Glutamatergic neuron (in vitro differentiated cells): ENCODE measurements around the gene PAN3. TPM values are rescaled to one million over a fixed set of nuclear protein-coding genes. Genes with fewer than 3 reads are reported as not detected.
"Not testable (repeated sequence)": the region's sequence is repeated elsewhere in the genome, so short reads cannot be mapped to it uniquely, and the experiment has no call there.

Experiments used
- DNase-seq: peaks from one replicate; pipeline ENCODE4 v3.0.0; 2022
- H3K27ac Mint-ChIP-seq: one replicate; pipeline ENCODE4 v1.8.0; 2020; ENCODE audit warnings: mild to moderate bottlenecking, mixed read lengths, inconsistent platforms; ENCODE audit not compliant: unreplicated experiment
- H3K27me3 Mint-ChIP-seq: one replicate; pipeline ENCODE4 v1.8.0; 2020; ENCODE audit warnings: mild to moderate bottlenecking, moderate library complexity, mixed read lengths, inconsistent platforms; ENCODE audit not compliant: unreplicated experiment
- H3K36me3 Mint-ChIP-seq: one replicate; pipeline ENCODE4 v1.8.0; 2020; ENCODE audit warnings: mild to moderate bottlenecking, mixed read lengths, inconsistent platforms; ENCODE audit not compliant: unreplicated experiment
- H3K4me1 Mint-ChIP-seq: one replicate; pipeline ENCODE4 v1.8.0; 2020; ENCODE audit warnings: mild to moderate bottlenecking, low read depth, mixed read lengths, inconsistent platforms; ENCODE audit not compliant: unreplicated experiment
- H3K4me3 Mint-ChIP-seq: one replicate; pipeline ENCODE4 v1.8.0; 2020; ENCODE audit warnings: mild to moderate bottlenecking, mixed read lengths, inconsistent platforms; ENCODE audit not compliant: unreplicated experiment
- H3K9me3 Mint-ChIP-seq: one replicate; pipeline ENCODE4 v1.8.0; 2020; ENCODE audit warnings: mild to moderate bottlenecking, moderate library complexity, mixed read lengths, inconsistent platforms; ENCODE audit not compliant: unreplicated experiment
- CTCF ChIP-seq: fragments of 200-600 bp; sonication (generic); IDR thresholded peaks from one replicate; pipeline ENCODE4 v1.5.0; 2021; ENCODE audit not compliant: partially characterized antibody, unreplicated experiment
- total RNA-seq: library from RNA; stranded (reverse); fragmentation: NEBNext Ultra II Directional; extraction: Animal tissue kit (Norgen Biotek cat#: 25700); gene quantifications from one replicate; pipeline ENCODE4 v1.2.1, GENCODE V29; 2021; ENCODE audit not compliant: unreplicated experiment

Gene PAN3
- total RNA-seq, 1 donor from 2014 or later: 27.4 TPM

- TF ChIP-seq CTCF: no peak
- peaks cover 16% of the 10 kb centered on the region for H3K4me1 Mint-ChIP-seq
- peaks cover 6% of the 10 kb centered on the region for H3K9me3 Mint-ChIP-seq
- peak overlapping the region; percentile 86 for H3K27ac Mint-ChIP-seq
- peaks cover 6% of the 10 kb centered on the region for H3K27me3 Mint-ChIP-seq
- peak overlapping the region; percentile 100 for H3K4me3 Mint-ChIP-seq
- no peak for DNase-seq
- H3K36me3 Mint-ChIP-seq: no peaks in the 10 kb centered on the region
These were observed 749 bp upstream of the PAN3 start for GRCh38 chr13:28137596-28137995.

- Mint-ChIP-seq H3K4me1 (peaks cover 16% of the 10 kb centered on the region), H3K4me3 (peak overlapping the region; percentile 93), H3K9me3 (peaks cover 6% of the 10 kb centered on the region), H3K27ac (peak overlapping the region; percentile 70), H3K36me3 (no peaks in the 10 kb centered on the region), H3K27me3 (peaks cover 6% of the 10 kb centered on the region)
- peak; percentile 82 for DNase-seq
- no peak for TF ChIP-seq CTCF
These were observed 568 bp downstream of the PAN3 start for GRCh38 chr13:28138756-28139470.

- no peak for DNase-seq
- Mint-ChIP-seq H3K27ac (peak overlapping the region; percentile 28), H3K27me3 (peaks cover 6% of the 10 kb centered on the region), H3K9me3 (peaks cover 6% of the 10 kb centered on the region), H3K4me1 (peaks cover 16% of the 10 kb centered on the region), H3K4me3 (peak overlapping the region; percentile 93), H3K36me3 (no peaks in the 10 kb centered on the region)
- TF ChIP-seq CTCF: no peak
These were observed 2.2 kb downstream of the PAN3 start for GRCh38 chr13:28140433-28141125.

GRCh38 chr13:28141542-28141941, 3.2 kb downstream of the PAN3 start:
- H3K36me3 Mint-ChIP-seq, H3K9me3 Mint-ChIP-seq, DNase-seq, H3K27ac Mint-ChIP-seq, H3K27me3 Mint-ChIP-seq: not testable (repeated sequence)
- H3K4me3 Mint-ChIP-seq: peak overlapping the region; percentile 4
- peaks cover 16% of the 10 kb centered on the region for H3K4me1 Mint-ChIP-seq

GRCh38 chr13:28145049-28145448, 6.7 kb downstream of the PAN3 start:
- Mint-ChIP-seq H3K4me3 (no peak overlapping the region), H3K27ac (no peak overlapping the region), H3K4me1 (peaks cover 9% of the 10 kb centered on the region), H3K27me3 (peaks cover 6% of the 10 kb centered on the region), H3K9me3 (peaks cover 2% of the 10 kb centered on the region), H3K36me3 (no peaks in the 10 kb centered on the region)
- DNase-seq: no peak
- no peak for TF ChIP-seq CTCF
